ENCODE data around the gene FPR3. TPM values are rescaled to one million over a fixed set of nuclear protein-coding genes. Genes with fewer than 3 reads are reported as not detected.

FPR3 gene
- total and polyA plus RNA-seq, 12 donors = 0.73 to 16.5 (median 3.1) TPM

GRCh38 chr19:51760697-51761356 is 34.1 kb upstream of the FPR3 start, which contains the start of gene FPR2:
Gene FPR2 (plus strand): TSS chr19:51761180. CDS start chr19:51768659, 7,479 bp downstream.
- no peak for ATAC-seq
- Histone ChIP-seq H3K9me3 (no peaks in the 10 kb centered on the region), H3K36me3 (no peaks in the 10 kb centered on the region), H3K4me1 (peaks cover 0 to 26% (median 0%) of the 10 kb centered on the region in 9 donors), H3K27ac (peak within 1 kb of the TSS in 2 of 10 donors; percentile 2 to 87), H3K4me3 (peak within 1 kb of the TSS in 1 of 10 donors; percentile 45), H3K27me3 (peaks cover 0 to 30% (median 14%) of the 10 kb centered on the region in 7 donors)
- intact Hi-C loops (cut with DNase I) = no loop called here
- no peak for TF ChIP-seq CTCF (IDR thresholded peaks at IDR 0.05)
- no peak for DNase-seq
- WGBS, 2 donors = 54 to 57% methylated on average over 8 of the region's 8 CpGs

GRCh38 chr19:51761696-51762095 is 33.3 kb upstream of the FPR3 start:
- Histone ChIP-seq H3K27ac (peak overlapping the region in 2 of 10 donors; percentile 2 to 87), H3K27me3 (peaks cover 0 to 30% (median 13%) of the 10 kb centered on the region in 7 donors), H3K36me3 (no peaks in the 10 kb centered on the region), H3K9me3 (no peaks in the 10 kb centered on the region), H3K4me1 (peaks cover 0 to 28% (median 0%) of the 10 kb centered on the region in 9 donors), H3K4me3 (peak overlapping the region in 1 of 10 donors; percentile 45)
- WGBS, 2 donors = 73 to 77% methylated on average over 7 of the region's 7 CpGs
- DNase-seq (no peak), ATAC-seq (no peak)
- no peak for TF ChIP-seq CTCF (IDR thresholded peaks at IDR 0.05)
- intact Hi-C loops (cut with DNase I) = no loop called here

GRCh38 chr19:51765086-51765485 is 29.9 kb upstream of the FPR3 start:
- no peak for ATAC-seq
- Histone ChIP-seq H3K4me1 (peaks cover 0 to 39% (median 0%) of the 10 kb centered on the region in 9 donors), H3K9me3 (no peaks in the 10 kb centered on the region), H3K27me3 (peaks cover 0 to 25% (median 8%) of the 10 kb centered on the region in 7 donors), H3K36me3 (peaks cover 0 to 9% (median 0%) of the 10 kb centered on the region in 9 donors), H3K4me3 (peak overlapping the region in 1 of 10 donors; percentile 17), H3K27ac (peak overlapping the region in 1 of 10 donors; percentile 87)
- DNase-seq = no peak
- WGBS, 2 donors = 50 to 61% methylated on average over 5 of the region's 5 CpGs
- intact Hi-C loops (cut with DNase I) = no loop called here
- TF ChIP-seq CTCF (IDR thresholded peaks at IDR 0.05) = no peak

GRCh38 chr19:51766461-51766860 is 28.5 kb upstream of the FPR3 start:
- peaks cover 0 to 9% (median 0%) of the 10 kb centered on the region in 9 donors for H3K36me3 ChIP-seq

More at GRCh38 chr19:51766461-51766860, 28.5 kb upstream of the FPR3 start:
- Histone ChIP-seq H3K4me1 (peaks cover 0 to 44% (median 0%) of the 10 kb centered on the region in 9 donors), H3K27ac (peak overlapping the region in 1 of 10 donors; percentile 87), H3K9me3 (no peaks in the 10 kb centered on the region), H3K27me3 (peaks cover 0 to 21% (median 8%) of the 10 kb centered on the region in 7 donors), H3K4me3 (no peak overlapping the region)
- 50 to 63% methylated on average over 5 of the region's 5 CpGs for WGBS, 2 donors
- ATAC-seq (no peak), DNase-seq (no peak)
- intact Hi-C loops (cut with DNase I) = no loop called here
- TF ChIP-seq CTCF (IDR thresholded peaks at IDR 0.05) = no peak
